Kidney capillary endothelial cell (primary cell): ENCODE measurements around the gene ZNF414.

ENCODE experiments used
- DNase-seq: peaks from one replicate; pipeline ENCODE4 v3.0.0-alpha.2; 2018; ENCODE audit warnings: low spot score

ZNF414 gene

GRCh38 chr19:8463365-8463764, 50.6 kb downstream of the ZNF414 start:
- no peak for DNase-seq

GRCh38 chr19:8462571-8462970, 51.4 kb downstream of the ZNF414 start:
- DNase-seq: no peak

- no peak for DNase-seq
These were observed 52.1 kb downstream of the ZNF414 start for GRCh38 chr19:8461891-8462290.

GRCh38 chr19:8461376-8461775, 52.6 kb downstream of the ZNF414 start:
- no peak for DNase-seq

- no peak for DNase-seq
These were observed 53.3 kb downstream of the ZNF414 start for GRCh38 chr19:8460516-8461298.
